ENCODE results near the gene CRCP.
"Not testable (repeated sequence)": the region's sequence is repeated elsewhere in the genome, so short reads cannot be mapped to it uniquely, and the experiment has no call there.

The CRCP gene

DNA sequence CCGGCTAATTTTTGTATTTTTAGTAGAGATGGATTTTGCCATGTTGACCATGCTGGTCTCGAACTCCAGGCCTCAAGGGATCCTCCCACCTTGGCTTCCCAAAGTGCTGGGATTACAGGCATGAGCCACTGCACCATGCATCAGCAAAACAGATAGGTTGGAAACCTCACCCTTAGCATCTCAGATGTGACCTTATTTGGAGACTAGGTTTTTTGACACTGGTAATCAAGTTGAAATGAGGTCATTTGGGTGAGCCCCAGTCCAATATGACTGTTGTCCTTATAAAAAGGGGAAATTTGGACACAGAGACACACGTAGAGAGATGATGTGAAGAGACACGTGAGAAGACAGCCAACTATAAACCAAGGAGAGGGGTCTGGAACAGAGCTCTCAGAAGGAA lies 48.0 kb downstream of the CRCP start:
- no peak for DNase-seq

- DNase-seq = no peak
Observed at GRCh38 chr7:66163186-66163610, 48.6 kb downstream of the CRCP start.

DNA sequence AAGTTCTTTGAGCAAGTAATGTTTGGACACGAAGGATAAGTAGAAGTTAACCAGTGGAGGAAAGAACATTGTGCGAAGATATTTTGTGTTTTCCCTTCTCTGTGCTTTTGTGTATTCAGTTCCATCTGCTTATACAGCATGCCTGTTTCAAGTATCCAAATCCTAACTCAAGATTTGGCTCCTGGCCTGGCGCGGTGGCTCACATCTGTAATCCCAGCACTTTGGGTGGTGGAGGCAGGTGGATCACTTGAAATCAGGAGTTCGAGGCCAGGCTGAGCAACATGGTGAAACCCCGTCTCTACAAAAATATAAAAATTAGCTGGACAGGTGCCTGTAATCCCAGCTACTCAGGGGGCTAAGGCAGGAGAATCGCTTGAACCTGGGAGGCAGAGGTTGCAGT lies 49.7 kb downstream of the CRCP start:
- DNase-seq = no peak

DNA sequence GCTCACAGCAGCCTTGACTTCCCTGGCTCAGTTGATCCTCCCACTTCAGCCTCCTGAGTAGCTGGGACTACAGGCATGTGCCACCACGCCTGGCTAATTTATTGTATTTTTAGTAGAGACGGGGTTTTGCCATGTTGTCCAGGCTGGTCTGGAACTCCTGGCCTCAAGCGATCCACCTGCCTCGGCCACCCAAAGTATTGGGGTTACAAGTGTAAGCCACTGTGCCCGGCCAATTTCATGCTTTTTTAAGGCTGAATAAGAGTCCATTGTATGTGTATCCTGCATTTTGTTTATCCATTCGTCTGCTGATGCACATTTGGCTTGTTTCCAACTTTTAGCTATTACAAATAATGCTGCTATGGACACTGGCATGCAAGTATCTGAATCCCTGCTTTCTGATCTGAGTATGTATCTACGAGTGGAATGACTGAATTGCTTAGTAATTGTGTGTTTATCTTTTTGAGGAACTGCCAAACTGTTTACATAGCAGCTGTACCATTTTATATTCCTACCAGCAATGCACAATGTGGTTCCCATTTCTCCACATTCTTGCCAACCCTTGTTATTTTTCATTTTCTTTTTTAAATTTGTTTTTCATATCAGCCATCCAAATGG lies 53.2 kb downstream of the CRCP start:
- DNase-seq = no peak

- DNase-seq = no peak
Observed at GRCh38 chr7:66169616-66170015, 55.0 kb downstream of the CRCP start.

DNA sequence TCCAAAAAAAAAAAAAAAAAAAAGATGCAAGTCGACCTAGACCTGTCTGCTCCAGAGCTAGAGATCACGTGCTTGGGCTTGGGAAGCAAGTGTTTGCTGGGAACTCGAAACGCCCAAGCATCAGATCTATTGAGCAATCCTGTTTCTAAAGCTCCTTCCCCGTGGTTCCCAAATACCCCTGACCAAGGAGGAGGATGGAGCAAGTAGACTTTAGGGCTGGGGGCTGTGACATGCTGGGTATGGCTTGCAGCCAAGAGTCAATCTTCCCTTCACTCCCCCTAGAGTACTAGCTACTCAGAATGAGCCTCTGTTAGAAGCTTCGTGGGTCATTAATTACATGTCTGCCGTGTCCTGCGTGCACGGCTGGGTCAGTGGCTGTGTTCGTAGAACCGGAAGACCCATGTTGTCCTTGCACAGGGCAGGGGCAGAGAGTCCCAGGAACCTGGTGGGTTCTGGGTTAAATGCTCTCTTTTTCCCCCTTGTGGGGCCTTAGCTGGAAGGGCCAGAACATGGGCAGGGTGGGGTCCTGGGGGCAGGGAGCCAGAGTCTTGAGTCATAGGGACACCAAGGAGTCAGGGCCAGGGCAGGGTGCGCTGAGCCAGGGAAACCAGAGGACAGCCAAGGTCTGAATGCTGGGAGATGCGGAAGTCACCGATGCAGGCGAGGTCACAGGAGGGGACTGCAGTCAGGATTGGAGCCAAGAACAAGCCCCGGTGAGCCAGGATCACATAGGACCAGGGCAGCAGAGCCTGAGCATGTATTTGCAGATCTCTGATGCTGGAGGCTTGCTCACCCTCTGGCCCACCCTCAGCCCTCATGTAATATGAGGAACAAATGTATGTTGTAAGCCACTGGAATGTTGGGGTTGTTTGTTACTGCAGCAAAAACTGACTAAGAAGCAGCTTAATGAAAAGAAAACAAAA lies 55.9 kb downstream of the CRCP start:
- DNase-seq = no peak

DNA sequence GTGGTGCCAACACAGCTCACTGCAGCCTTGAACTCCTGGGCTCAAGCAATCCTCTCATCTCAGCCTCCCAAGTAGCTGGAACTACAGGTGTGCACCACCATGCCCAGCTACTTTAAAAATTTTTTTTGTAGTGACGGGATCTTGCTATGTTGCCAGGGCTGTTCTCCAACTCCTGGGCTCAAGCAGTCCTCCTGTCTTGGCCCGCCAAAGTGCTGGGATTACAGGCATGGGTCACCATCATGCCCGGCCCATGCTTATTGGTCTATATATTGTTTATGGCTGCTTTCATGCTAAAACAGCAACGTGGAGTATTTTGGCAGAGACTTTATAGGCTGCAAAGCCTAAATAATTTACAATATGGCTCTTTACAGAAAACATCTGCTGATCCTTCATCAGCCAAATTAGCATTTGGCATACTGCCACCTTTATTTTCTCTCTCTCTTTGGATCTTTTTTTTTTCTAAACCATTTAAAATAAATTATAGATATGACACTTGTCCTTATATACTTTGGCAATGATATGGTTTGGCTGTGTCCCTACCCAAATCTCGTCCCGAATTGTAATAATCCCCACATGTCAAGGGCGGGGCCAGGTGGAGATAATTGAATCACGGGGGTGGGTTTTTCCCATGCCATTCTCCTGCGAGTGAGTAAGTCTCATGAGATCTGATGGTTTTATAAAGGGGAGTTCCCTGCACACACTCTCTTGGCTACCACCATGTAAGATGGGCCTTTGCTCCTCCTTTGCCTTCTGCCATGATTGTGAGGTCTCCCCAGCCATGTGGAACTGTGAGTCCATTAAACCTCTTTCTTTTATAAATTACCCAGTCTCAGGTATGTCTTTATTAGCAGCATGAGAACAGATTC lies 58.1 kb downstream of the CRCP start:
- not testable (repeated sequence) for DNase-seq

- DNase-seq = no peak
Observed at GRCh38 chr7:66173856-66174255, 59.2 kb downstream of the CRCP start.

DNA sequence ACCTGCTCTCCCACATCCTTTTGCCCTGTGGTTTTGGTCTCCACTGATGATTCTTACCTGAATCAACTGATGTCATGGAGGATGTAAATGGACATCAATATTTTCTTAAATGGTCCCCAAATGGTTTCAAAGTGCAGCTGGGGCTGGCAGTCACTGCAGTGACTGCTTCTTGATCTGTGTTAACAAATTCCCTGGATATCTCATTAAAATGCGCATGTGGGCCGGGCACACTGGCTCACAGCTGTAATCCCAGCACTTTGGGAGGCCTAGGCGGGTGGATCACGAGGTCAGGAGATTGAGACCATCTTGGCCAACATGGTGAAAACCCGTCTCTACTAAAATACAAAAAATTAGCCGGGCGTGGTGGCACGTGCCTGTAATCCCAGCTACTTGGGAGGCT lies 60.4 kb downstream of the CRCP start:
- DNase-seq = not testable (repeated sequence)

DNA sequence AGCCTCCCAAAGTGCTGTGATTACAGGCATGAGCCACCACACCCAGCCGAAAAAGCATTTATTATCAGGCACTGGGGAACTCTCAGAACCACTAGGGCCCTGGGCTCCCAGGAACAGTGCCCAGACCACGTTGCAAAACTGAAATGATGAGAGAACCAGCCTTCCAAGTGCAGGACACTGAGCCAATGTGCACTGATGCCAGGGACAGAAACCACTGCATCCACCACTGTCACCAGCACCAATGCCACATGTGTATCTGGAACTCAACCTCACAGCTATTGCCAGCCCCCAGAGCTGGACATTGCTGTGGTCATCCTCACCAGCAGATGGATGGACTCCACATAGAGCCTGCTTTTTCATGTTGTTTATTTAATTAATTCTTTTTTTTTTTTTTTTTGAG lies 62.3 kb downstream of the CRCP start:
- DNase-seq = no peak

DNA sequence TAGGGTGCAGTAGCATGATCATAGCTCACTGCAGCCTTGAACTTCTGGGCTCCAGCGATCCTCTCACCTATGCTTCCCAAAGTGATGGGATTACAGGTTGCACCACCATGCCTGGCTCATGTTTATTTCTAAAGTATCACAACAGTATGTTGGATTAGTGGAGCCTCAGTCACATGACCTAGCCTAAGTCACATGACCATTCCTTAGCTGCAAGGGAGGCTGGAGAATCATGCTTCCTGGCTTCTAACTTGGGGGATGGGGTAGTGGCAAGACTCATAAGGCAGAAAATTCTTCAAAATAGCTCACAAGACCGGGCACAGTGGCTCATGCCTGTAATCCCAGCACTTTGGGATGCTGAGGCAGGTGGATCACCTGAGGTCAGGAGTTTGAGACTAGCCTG lies 63.6 kb downstream of the CRCP start:
- DNase-seq = no peak

- no peak for DNase-seq
Observed at GRCh38 chr7:66181329-66181728, 66.7 kb downstream of the CRCP start.

- DNase-seq = no peak
Observed at GRCh38 chr7:66181845-66182244, 67.2 kb downstream of the CRCP start.

DNA sequence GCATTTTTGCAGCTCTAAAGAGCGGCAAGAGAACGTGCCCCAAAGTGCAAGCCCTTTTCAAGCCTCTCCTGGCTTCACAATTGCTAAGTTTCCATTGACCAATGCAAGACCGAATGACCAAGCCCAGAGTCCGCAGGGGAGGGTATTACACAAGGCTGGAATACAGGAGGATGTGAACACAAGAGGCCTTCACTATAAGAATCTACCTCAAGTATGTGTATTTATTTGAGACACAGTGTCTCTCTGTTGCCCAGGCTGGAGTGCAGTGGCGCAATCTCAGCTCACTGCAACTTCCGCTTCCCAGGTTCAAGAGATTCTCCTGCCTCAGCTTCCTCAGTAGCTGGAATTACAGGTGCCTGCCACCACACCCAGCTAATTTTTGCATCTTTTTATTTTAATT lies 68.3 kb downstream of the CRCP start:
- DNase-seq = no peak

GRCh38 chr7:66183700-66184099 lies 69.1 kb downstream of the CRCP start:
- DNase-seq = no peak

- DNase-seq = no peak
Observed at GRCh38 chr7:66185680-66186187, 71.1 kb downstream of the CRCP start.

GRCh38 chr7:66186991-66187390 lies 72.3 kb downstream of the CRCP start:
- DNase-seq = no peak

- no peak for DNase-seq
Observed at GRCh38 chr7:66187905-66188304, 73.3 kb downstream of the CRCP start.

- no peak for DNase-seq
Observed at GRCh38 chr7:66188645-66189044, 74.0 kb downstream of the CRCP start.

GRCh38 chr7:66189695-66190503 lies 75.3 kb downstream of the CRCP start:
- DNase-seq = no peak

DNA sequence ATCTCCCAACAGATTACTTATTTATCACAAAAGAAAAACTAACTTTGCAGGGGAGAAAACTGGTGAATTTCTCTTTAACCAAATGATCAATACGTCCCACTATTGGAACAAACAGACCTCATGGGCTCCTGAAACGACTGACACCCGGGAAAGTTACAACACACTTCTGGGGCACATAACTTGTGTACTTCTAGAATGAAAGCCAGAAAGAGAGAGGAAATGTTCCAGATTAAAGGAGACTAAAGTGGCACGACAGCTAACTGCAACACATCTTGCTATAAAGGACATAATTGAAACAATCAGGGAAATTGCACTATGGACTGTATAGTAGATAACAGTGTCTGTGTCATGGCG lies 75.8 kb downstream of the CRCP start:
- DNase-seq = no peak

GRCh38 chr7:66193146-66193725 lies 78.6 kb downstream of the CRCP start:
- DNase-seq = no peak

Data from NCI-H1436 (cell line).